Measurements from ENCODE around the gene PPOX. TPM values are rescaled to one million over a fixed set of nuclear protein-coding genes. Genes with fewer than 3 reads are reported as not detected.

PPOX gene
- total RNA-seq (2021; ENCODE audit: unreplicated experiment) (24.2 TPM), Bru-seq, nascent RNA (percentile 51 among the genes with signal in this experiment), BruChase-seq, experiment 1, labeled RNA remaining after a 6-hour chase (percentile 49 among the genes with signal in this experiment), BruChase-seq, experiment 2, labeled RNA remaining after a 2-hour chase (percentile 63 among the genes with signal in this experiment)
- 20.8 and 23.2 TPM in 2 replicates for polyA plus RNA-seq (2012)
- long read RNA-seq, transcript PPOX-202 (13 exons, 1,740 nt): major isoform, 10 of 31 reads
- long read RNA-seq, partial matches to known transcripts: 1 of 31 reads
- long read RNA-seq, other reads (novel, unspliced or antisense): 19 of 31 reads

GRCh38 chr1:161165742-161166668, at the start of gene PPOX:
Gene PPOX, plus strand, starts transcription at chr1:161166426. Its CDS starts 422 bp downstream, at chr1:161166848.
- Histone ChIP-seq H3K36me3 (ENCODE audit: control insufficient read depth in 1 of 2, insufficient read depth in 2 of 2, low read length in 2 of 2) (peaks cover 8 to 29% of the 10 kb centered on the region in 2 experiments; a peak in 2 of 4 replicates), H2AFZ (ENCODE audit: low read depth, low read length, poor library complexity, severe bottlenecking) (no peak within 1 kb of the TSS), H3K27ac (ENCODE audit: low read depth, low read length) (peak within 1 kb of the TSS; percentile 65), H3K79me2 (ENCODE audit: insufficient read depth, low read length) (no peaks in the 10 kb centered on the region; the same call in 1 of the 2 replicates), H3K4me3 (replicated peaks in 1 of 2; ENCODE audit: low read depth in 1 of 2, low read length in 2 of 2) (peak within 1 kb of the TSS; percentile 71 to 82), H3K9me3 (ENCODE audit: control insufficient read depth in 1 of 2, insufficient read depth in 1 of 2, low read depth in 1 of 2, low read length in 2 of 2) (no peaks in the 10 kb centered on the region), H3K4me1 (ENCODE audit: control insufficient read depth in 1 of 2, insufficient read depth in 2 of 2, low read length in 2 of 2) (peaks cover 3 to 31% of the 10 kb centered on the region in 2 experiments; a peak in 3 of 4 replicates), H3K4me2 (ENCODE audit: low read length) (peak within 1 kb of the TSS; percentile 87), H3K9ac (ENCODE audit: low read length) (peak within 1 kb of the TSS; percentile 82), H4K20me1 (ENCODE audit: insufficient read depth) (no peaks in the 10 kb centered on the region), H3K27me3 (ENCODE audit: insufficient read depth, low read length) (no peaks in the 10 kb centered on the region), H3K9me2 (ENCODE audit: insufficient read depth) (no peaks in the 10 kb centered on the region)
- peak; percentile 98 for DNase-seq (ENCODE audit: low read depth, low spot score)
- ATAC-seq: peak; percentile 93
- BruUV-seq (replicated peaks): no TSS peak
- ChIA-PET RAD21 (ENCODE audit: low non-redundant PET in 1 of 2, low total read pairs in 2 of 2, uncharacterized antibody in 2 of 2, unreplicated experiment in 2 of 2) (no interaction called here), POLR2A (interaction anchor here (0.7 to 3.1 kb wide), 15 partner anchors 8 to 1465 kb away, joined by 3 to 24 read pairs (median 5); partner anchors contain the start of genes B4GALT3, DEDD, NDUFS2 and NIT1), CTCF (interaction anchor here (0.8 to 2.8 kb wide), 13 partner anchors 9 to 575 kb away, joined by 3 to 10 read pairs (median 4); partner anchors contain the start of genes B4GALT3, DEDD, NDUFS2 and TOMM40L)
- intact Hi-C loops (cut with micrococcal nuclease): no loop called here
- TF ChIP-seq MAX (IDR thresholded peaks at IDR 0.05) (no peak), POLR2AphosphoS5 (IDR thresholded peaks at IDR 0.05; ENCODE audit: low read depth, low read length) (peak; percentile 93), ZNF274 (IDR thresholded peaks at IDR 0.05; ENCODE audit: low read depth, low read length) (no peak), TCF7L2 (IDR thresholded peaks at IDR 0.05; ENCODE audit: borderline replicate concordance, extremely low read depth, insufficient read depth, insufficient read length) (peak; percentile 82), SRF (IDR thresholded peaks at IDR 0.05; ENCODE audit: low read depth) (no peak), EZH2 (IDR thresholded peaks at IDR 0.05) (no peak), ELF1 (IDR thresholded peaks at IDR 0.05; ENCODE audit: borderline replicate concordance, low read depth) (no peak), CBX3 (IDR thresholded peaks at IDR 0.05; ENCODE audit: low read depth) (no peak), CEBPB (IDR thresholded peaks at IDR 0.05; ENCODE audit: low read depth) (no peak), SP1 (IDR thresholded peaks at IDR 0.05; ENCODE audit: low read depth) (no peak), JUND (IDR thresholded peaks at IDR 0.05) (no peak), SIN3A (IDR thresholded peaks at IDR 0.05; ENCODE audit: low read depth) (no peak), ATF3 (IDR thresholded peaks at IDR 0.05) (no peak), YY1 (IDR thresholded peaks at IDR 0.05; ENCODE audit: extremely low read depth, insufficient replicate concordance, low read depth, low read length) (peak; percentile 60), EGR1 (IDR thresholded peaks at IDR 0.05; ENCODE audit: low read depth) (no peak), EZH2phosphoT487 (IDR thresholded peaks at IDR 0.05; ENCODE audit: borderline replicate concordance) (no peak), RAD21 (IDR thresholded peaks at IDR 0.05; ENCODE audit: low read depth) (no peak), POLR2A (IDR thresholded peaks at IDR 0.05; ENCODE audit: borderline replicate concordance, extremely low read depth, insufficient read depth, insufficient read length) (peak; percentile 43), ZFX (IDR thresholded peaks at IDR 0.05) (peak; percentile 42; the same call in 1 of the 2 replicates), FOSL1 (IDR thresholded peaks at IDR 0.05; ENCODE audit: low read depth) (no peak)
- TF ChIP-seq, protein P1, sequence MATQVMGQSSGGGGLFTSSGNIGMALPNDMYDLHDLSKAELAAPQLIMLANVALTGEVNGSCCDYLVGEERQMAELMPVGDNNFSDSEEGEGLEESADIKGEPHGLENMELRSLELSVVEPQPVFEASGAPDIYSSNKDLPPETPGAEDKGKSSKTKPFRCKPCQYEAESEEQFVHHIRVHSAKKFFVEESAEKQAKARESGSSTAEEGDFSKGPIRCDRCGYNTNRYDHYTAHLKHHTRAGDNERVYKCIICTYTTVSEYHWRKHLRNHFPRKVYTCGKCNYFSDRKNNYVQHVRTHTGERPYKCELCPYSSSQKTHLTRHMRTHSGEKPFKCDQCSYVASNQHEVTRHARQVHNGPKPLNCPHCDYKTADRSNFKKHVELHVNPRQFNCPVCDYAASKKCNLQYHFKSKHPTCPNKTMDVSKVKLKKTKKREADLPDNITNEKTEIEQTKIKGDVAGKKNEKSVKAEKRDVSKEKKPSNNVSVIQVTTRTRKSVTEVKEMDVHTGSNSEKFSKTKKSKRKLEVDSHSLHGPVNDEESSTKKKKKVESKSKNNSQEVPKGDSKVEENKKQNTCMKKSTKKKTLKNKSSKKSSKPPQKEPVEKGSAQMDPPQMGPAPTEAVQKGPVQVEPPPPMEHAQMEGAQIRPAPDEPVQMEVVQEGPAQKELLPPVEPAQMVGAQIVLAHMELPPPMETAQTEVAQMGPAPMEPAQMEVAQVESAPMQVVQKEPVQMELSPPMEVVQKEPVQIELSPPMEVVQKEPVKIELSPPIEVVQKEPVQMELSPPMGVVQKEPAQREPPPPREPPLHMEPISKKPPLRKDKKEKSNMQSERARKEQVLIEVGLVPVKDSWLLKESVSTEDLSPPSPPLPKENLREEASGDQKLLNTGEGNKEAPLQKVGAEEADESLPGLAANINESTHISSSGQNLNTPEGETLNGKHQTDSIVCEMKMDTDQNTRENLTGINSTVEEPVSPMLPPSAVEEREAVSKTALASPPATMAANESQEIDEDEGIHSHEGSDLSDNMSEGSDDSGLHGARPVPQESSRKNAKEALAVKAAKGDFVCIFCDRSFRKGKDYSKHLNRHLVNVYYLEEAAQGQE (IDR thresholded peaks at IDR 0.05; ENCODE audit: low read depth): no peak
